OCI-LY1 (cell line): ENCODE data around the gene PCNX3.

Experiments used
- H2AFZ ChIP-seq: fragments of 200-600 bp; sonication (generic), shearing (Covaris generic); 2 replicates; pipeline ENCODE4 v1.6.0; 2014; ENCODE audit warnings: antibody characterized with exemption, mild to moderate bottlenecking, low read length
- H3F3A ChIP-seq: fragments of 200-600 bp; sonication (generic), shearing (Covaris generic); 2 replicates; pipeline ENCODE4 v1.6.0; 2014; ENCODE audit warnings: mild to moderate bottlenecking, antibody characterized with exemption, low read length, moderate library complexity; ENCODE audit not compliant: insufficient read depth
- H3K27ac ChIP-seq: fragments of 200-600 bp; sonication (generic); 2 replicates; pipeline ENCODE4 v1.5.1; 2014; ENCODE audit warnings: low read length, mixed run types, mild to moderate bottlenecking, low read depth; ENCODE audit not compliant: poor library complexity, severe bottlenecking
- H3K27me3 ChIP-seq: fragments of 200-600 bp; sonication (generic); 2 replicates; pipeline ENCODE4 v1.6.0; 2014; ENCODE audit warnings: antibody characterized with exemption, mild to moderate bottlenecking, low read length, moderate library complexity; ENCODE audit not compliant: insufficient read depth
- H3K36me3 ChIP-seq: fragments of 200-600 bp; sonication (generic); 2 replicates; pipeline ENCODE4 v1.6.1; 2014; ENCODE audit warnings: mild to moderate bottlenecking, antibody characterized with exemption, low read length, moderate library complexity, mixed read lengths; ENCODE audit not compliant: insufficient read depth
- H3K4me1 ChIP-seq: fragments of 200-600 bp; sonication (generic); 2 replicates; pipeline ENCODE4 v1.5.1; 2014; ENCODE audit warnings: mild to moderate bottlenecking, low read length, moderate library complexity; ENCODE audit not compliant: insufficient read depth, severe bottlenecking
- H3K4me2 ChIP-seq: fragments of 200-600 bp; sonication (generic), shearing (Covaris generic); 2 replicates; pipeline ENCODE4 v1.6.1; 2014; ENCODE audit warnings: low read length
- H3K4me3 ChIP-seq: fragments of 200-600 bp; sonication (generic); 2 replicates; pipeline ENCODE4 v1.5.1; 2014; ENCODE audit warnings: low read length, low read depth, mild to moderate bottlenecking, mixed read lengths; ENCODE audit not compliant: poor library complexity, severe bottlenecking
- H3K79me2 ChIP-seq: fragments of 200-600 bp; shearing (Covaris generic); 2 replicates; pipeline ENCODE4 v1.6.1; 2016; ENCODE audit warnings: mixed run types, low read length, mixed read lengths; ENCODE audit not compliant: insufficient read depth
- H3K9ac ChIP-seq: fragments of 200-600 bp; sonication (generic), shearing (Covaris generic); 2 replicates; pipeline ENCODE4 v1.6.1; 2014; ENCODE audit warnings: mild to moderate bottlenecking, low read length, mixed read lengths
- H3K9me2 ChIP-seq: fragments of 200-600 bp; sonication (generic), shearing (Covaris generic); 2 replicates; pipeline ENCODE4 v1.6.1; 2014; ENCODE audit warnings: low read depth, mild to moderate bottlenecking, low read length, mixed read lengths
- H3K9me3 ChIP-seq: fragments of 200-600 bp; shearing (Covaris generic); 2 replicates; pipeline ENCODE4 v1.6.1; 2014; ENCODE audit warnings: low read length, mixed read lengths
- H4K20me1 ChIP-seq: fragments of 200-600 bp; sonication (generic), shearing (Covaris generic); 2 replicates; pipeline ENCODE4 v1.6.0; 2016; ENCODE audit warnings: mild to moderate bottlenecking, low read length; ENCODE audit not compliant: insufficient read depth
- CTCF ChIP-seq: fragments of 200-600 bp; sonication (generic), shearing (Covaris generic); IDR thresholded peaks from 2 replicates; pipeline ENCODE4 v1.5.1; 2017; ENCODE audit warnings: mild to moderate bottlenecking, antibody characterized with exemption, low read length, moderate library complexity, mixed read lengths
- EZH2 ChIP-seq: fragments of 200-600 bp; sonication (generic), shearing (Covaris generic); IDR thresholded peaks from 2 replicates; pipeline ENCODE4 v1.8.0; 2017; ENCODE audit warnings: borderline replicate concordance, mixed run types, mild to moderate bottlenecking, antibody characterized with exemption, low read length, moderate library complexity, mixed read lengths

The PCNX3 gene

GRCh38 chr11:65662799-65663638 lies 47.4 kb downstream of the PCNX3 start, which contains the start of gene RELA:
RELA (minus strand) TSS chr11:65662916; CDS start chr11:65662832, 84 bp downstream.
- H3K9ac ChIP-seq: peak within 1 kb of the TSS; percentile 87
- H3K4me1 ChIP-seq: peaks cover 19% of the 10 kb centered on the region
- peak within 1 kb of the TSS; percentile 91 for H3K4me3 ChIP-seq
- peak within 1 kb of the TSS; percentile 100 for H3K4me2 ChIP-seq
- H3K9me2 ChIP-seq: no peaks in the 10 kb centered on the region
- peaks cover 9% of the 10 kb centered on the region for H3K79me2 ChIP-seq
- peak within 1 kb of the TSS; percentile 81 for H3K27ac ChIP-seq
- no peaks in the 10 kb centered on the region for H3F3A ChIP-seq
- no peaks in the 10 kb centered on the region for H3K27me3 ChIP-seq
- no peaks in the 10 kb centered on the region for H3K9me3 ChIP-seq
- no peak for TF ChIP-seq CTCF
- peak within 1 kb of the TSS; percentile 77; the same call in 1 of the 2 replicates for H2AFZ ChIP-seq
- H3K36me3 ChIP-seq: peaks cover 36% of the 10 kb centered on the region
- no peaks in the 10 kb centered on the region for H4K20me1 ChIP-seq

- H3K9ac ChIP-seq: peak overlapping the region; percentile 77
- H3K36me3 ChIP-seq: peaks cover 29% of the 10 kb centered on the region
- peaks cover 19% of the 10 kb centered on the region for H3K4me1 ChIP-seq
- TF ChIP-seq EZH2 (no peak), CTCF (no peak)
- no peaks in the 10 kb centered on the region for H3K9me3 ChIP-seq
- H3K27ac ChIP-seq: peak overlapping the region; percentile 81
- no peaks in the 10 kb centered on the region for H3F3A ChIP-seq
- no peaks in the 10 kb centered on the region for H4K20me1 ChIP-seq
- peak overlapping the region; percentile 77; the same call in 1 of the 2 replicates for H2AFZ ChIP-seq
- peaks cover 9% of the 10 kb centered on the region for H3K79me2 ChIP-seq
- peak overlapping the region; percentile 93 for H3K4me2 ChIP-seq
- H3K9me2 ChIP-seq: no peaks in the 10 kb centered on the region
- H3K27me3 ChIP-seq: no peaks in the 10 kb centered on the region
- peak overlapping the region; percentile 91 for H3K4me3 ChIP-seq
Observed at GRCh38 chr11:65663639-65664200, 48.1 kb downstream of the PCNX3 start.

DNA sequence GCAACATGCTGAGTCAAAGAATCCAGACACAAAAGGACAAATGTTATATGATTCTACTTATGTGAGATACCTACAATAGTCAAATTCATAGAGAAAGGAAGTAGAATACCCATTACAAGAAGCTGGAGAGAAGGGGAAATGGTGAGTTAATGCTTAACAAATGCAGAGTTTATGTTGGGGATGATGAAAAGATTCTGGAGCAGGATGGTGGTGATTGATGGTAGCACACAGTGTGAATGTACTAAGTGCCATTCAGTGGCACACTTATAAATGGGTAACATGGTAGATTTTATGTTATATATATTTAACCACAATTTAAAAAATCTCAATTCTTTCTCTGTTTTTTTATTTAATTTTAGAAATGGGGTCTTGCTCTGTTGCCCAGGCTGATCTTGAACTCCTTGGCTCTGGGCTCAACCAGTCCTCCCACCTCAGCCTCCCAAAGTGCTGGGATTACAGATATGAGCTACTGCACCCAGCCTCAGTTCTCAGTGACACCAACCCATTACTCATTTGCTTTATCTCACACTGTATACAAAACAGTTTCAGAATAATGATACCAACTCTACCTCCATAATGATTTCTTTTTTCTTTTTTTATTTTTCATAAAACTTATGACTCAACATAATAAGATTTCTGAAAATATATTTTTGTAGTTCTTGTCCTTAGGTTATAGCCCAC lies 56.7 kb downstream of the PCNX3 start:
- Histone ChIP-seq H3K9me3 (no peaks in the 10 kb centered on the region), H2AFZ (no peak overlapping the region), H3K4me1 (no peaks in the 10 kb centered on the region), H3K27me3 (no peaks in the 10 kb centered on the region), H3F3A (no peaks in the 10 kb centered on the region), H3K4me3 (no peak overlapping the region), H3K9ac (no peak overlapping the region), H3K36me3 (no peaks in the 10 kb centered on the region), H4K20me1 (no peaks in the 10 kb centered on the region), H3K4me2 (no peak overlapping the region), H3K9me2 (no peaks in the 10 kb centered on the region), H3K79me2 (no peaks in the 10 kb centered on the region), H3K27ac (no peak overlapping the region)
- no peak for TF ChIP-seq EZH2
